ENCODE data around the gene GPR180.

The GPR180 gene

DNA sequence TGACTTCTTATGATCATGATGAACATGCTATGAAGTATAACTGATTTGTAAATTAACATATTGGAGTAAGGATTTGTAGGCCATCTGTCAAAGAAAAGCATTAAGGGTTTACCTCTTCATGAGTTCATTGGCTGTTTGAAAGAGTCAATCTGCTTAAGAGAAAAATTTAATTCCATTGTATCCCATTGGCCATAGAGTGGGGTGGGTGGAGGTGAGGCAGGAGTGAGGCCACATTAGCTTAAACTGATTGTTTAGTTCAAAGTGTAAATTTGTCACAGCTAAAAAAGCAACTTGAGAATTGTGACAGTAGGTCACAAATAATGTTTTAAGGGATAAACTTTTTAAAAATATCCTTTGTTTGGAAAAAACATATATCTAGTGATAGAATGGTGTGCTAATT is 11.4 kb downstream of the GPR180 start:
- no peak for TF ChIP-seq ZBTB7A (IDR thresholded peaks at IDR 0.05; ENCODE audit: low read depth)

DNA sequence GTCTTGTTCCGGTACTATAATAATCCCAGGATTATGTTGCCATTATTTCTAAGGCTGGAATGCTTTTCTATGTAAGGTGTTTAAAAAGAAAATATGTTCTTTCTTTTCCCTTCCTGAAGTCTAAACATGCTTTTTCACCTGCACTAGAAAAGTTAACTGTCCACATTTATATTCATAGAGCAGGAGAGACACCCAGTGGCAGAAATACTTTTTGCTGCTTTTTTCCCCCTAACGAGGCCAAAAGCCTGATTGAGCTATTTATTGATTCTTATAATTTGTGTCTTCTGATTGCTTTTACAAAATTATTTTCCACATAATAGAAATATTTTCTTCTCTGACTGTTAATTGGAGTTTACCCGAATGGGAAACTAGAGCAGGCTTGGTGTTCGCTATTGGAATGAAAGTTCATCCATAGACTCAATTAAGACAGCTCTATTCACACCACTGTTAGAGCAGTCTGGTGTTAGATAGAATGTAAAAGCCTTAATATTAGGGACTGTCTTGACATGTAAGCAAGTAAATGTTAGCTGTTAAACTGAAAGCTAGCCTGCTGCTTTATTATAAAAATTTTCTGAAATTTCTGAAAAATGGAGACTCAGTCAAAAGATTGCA is 15.8 kb downstream of the GPR180 start:
- no peak for TF ChIP-seq EGR1 (IDR thresholded peaks at IDR 0.05)
- TF ChIP-seq RAD21 (IDR thresholded peaks at IDR 0.05; ENCODE audit: low read depth) = peak; percentile 55

DNA sequence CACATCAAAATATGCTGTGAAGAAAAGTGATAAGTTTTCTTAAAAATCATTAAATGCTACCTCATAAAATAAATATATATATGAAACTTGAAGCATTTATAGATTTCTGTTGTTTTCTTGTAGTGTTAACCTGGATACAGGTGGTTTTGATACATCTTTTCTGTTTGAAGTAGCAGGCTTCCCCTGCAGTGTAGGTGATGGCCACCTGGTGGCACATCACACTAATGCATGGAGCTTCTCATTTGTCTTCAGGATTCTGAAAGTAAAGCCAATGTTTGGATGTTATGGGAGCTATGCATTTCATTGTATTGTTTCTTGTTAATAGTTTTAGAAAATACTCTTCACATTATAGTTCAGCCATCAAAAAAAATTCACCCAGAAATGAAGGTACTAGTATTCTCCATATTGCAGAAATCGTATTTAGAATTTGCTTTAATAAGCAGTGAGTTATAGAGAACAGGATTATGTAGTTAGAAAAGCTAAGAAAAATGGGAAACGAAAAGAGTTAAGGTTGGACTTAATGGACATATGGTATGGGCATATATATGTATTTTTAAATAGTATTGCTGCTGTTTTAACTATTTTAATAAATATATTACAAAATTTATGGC is 18.7 kb downstream of the GPR180 start:
- no peak for TF ChIP-seq CEBPB (IDR thresholded peaks at IDR 0.05)
- TF ChIP-seq RAD21 (IDR thresholded peaks at IDR 0.05; ENCODE audit: low read depth) = peak; percentile 40; the same call in 1 of the 2 replicates

DNA sequence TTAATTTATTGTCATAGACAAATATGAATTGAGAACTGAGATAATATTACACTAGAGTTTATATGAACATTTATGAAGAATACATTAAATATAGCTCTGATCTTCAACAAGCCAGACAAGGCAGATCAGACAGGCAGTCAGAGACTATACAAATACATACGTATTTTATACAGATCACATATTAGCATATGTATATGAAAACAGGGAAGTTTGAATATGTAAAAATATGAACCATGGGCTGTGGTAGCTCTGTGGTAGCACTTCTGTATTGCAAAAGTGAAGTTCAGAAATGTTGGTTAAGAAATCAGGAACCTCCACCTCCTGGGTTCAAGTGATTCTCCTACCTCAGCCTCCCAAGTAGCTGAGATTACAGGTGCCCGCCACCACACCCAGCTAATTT is 20.7 kb downstream of the GPR180 start:
- TF ChIP-seq FOXM1 (IDR thresholded peaks at IDR 0.05; ENCODE audit: borderline replicate concordance, low read depth) = no peak
- TF ChIP-seq ZBTB7A (IDR thresholded peaks at IDR 0.05; ENCODE audit: low read depth) = no peak
- TF ChIP-seq, protein P1, sequence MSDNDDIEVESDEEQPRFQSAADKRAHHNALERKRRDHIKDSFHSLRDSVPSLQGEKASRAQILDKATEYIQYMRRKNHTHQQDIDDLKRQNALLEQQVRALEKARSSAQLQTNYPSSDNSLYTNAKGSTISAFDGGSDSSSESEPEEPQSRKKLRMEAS (IDR thresholded peaks at IDR 0.05) = no peak
- no peak for TF ChIP-seq YY1 (IDR thresholded peaks at IDR 0.05; ENCODE audit: low read depth)
- TF ChIP-seq TEAD4 (IDR thresholded peaks at IDR 0.05) = no peak
- TF ChIP-seq NFIC (IDR thresholded peaks at IDR 0.05) = no peak
- no peak for TF ChIP-seq EGR1 (IDR thresholded peaks at IDR 0.05)
- TF ChIP-seq TAF1 (IDR thresholded peaks at IDR 0.05; ENCODE audit: low read depth) = no peak
- TF ChIP-seq, protein P2, sequence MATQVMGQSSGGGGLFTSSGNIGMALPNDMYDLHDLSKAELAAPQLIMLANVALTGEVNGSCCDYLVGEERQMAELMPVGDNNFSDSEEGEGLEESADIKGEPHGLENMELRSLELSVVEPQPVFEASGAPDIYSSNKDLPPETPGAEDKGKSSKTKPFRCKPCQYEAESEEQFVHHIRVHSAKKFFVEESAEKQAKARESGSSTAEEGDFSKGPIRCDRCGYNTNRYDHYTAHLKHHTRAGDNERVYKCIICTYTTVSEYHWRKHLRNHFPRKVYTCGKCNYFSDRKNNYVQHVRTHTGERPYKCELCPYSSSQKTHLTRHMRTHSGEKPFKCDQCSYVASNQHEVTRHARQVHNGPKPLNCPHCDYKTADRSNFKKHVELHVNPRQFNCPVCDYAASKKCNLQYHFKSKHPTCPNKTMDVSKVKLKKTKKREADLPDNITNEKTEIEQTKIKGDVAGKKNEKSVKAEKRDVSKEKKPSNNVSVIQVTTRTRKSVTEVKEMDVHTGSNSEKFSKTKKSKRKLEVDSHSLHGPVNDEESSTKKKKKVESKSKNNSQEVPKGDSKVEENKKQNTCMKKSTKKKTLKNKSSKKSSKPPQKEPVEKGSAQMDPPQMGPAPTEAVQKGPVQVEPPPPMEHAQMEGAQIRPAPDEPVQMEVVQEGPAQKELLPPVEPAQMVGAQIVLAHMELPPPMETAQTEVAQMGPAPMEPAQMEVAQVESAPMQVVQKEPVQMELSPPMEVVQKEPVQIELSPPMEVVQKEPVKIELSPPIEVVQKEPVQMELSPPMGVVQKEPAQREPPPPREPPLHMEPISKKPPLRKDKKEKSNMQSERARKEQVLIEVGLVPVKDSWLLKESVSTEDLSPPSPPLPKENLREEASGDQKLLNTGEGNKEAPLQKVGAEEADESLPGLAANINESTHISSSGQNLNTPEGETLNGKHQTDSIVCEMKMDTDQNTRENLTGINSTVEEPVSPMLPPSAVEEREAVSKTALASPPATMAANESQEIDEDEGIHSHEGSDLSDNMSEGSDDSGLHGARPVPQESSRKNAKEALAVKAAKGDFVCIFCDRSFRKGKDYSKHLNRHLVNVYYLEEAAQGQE (IDR thresholded peaks at IDR 0.05; ENCODE audit: low read depth) = no peak
- no peak for TF ChIP-seq TCF12 (IDR thresholded peaks at IDR 0.05; ENCODE audit: low read depth)
- no peak for TF ChIP-seq CEBPB (IDR thresholded peaks at IDR 0.05)
- TF ChIP-seq EP300 (IDR thresholded peaks at IDR 0.05; ENCODE audit: borderline replicate concordance) = no peak
- TF ChIP-seq CREB1 (IDR thresholded peaks at IDR 0.05; ENCODE audit: low read depth) = no peak
- no peak for TF ChIP-seq RAD21 (IDR thresholded peaks at IDR 0.05; ENCODE audit: low read depth)
- TF ChIP-seq, protein P3, sequence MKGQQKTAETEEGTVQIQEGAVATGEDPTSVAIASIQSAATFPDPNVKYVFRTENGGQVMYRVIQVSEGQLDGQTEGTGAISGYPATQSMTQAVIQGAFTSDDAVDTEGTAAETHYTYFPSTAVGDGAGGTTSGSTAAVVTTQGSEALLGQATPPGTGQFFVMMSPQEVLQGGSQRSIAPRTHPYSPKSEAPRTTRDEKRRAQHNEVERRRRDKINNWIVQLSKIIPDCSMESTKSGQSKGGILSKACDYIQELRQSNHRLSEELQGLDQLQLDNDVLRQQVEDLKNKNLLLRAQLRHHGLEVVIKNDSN (IDR thresholded peaks at IDR 0.05) = no peak

DNA sequence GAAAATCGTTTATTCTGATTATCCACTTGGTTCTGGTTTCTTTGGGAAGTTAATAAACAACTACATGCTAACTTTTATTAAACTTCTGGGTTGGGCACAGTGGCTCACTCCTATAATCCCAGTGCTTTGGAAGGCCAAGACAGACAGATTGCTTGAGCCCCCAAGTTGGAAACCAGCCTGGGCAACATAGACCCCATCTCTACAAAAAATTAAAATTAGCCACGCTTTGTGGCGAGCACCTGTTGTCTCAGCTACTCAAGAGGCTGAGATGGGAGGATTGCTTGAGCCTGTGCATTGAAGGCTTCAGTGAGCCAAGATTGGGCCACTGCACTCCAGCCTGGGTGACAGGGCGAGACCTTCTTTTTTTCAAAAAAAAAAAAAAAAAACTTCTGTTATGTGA is 21.7 kb downstream of the GPR180 start:
- TF ChIP-seq, protein P1 (IDR thresholded peaks at IDR 0.05) = no peak
- TF ChIP-seq EP300 (IDR thresholded peaks at IDR 0.05; ENCODE audit: borderline replicate concordance) (no peak), RAD21 (IDR thresholded peaks at IDR 0.05; ENCODE audit: low read depth) (no peak), FOXM1 (IDR thresholded peaks at IDR 0.05; ENCODE audit: borderline replicate concordance, low read depth) (no peak), NFIC (IDR thresholded peaks at IDR 0.05) (no peak), CEBPB (IDR thresholded peaks at IDR 0.05) (no peak)

DNA sequence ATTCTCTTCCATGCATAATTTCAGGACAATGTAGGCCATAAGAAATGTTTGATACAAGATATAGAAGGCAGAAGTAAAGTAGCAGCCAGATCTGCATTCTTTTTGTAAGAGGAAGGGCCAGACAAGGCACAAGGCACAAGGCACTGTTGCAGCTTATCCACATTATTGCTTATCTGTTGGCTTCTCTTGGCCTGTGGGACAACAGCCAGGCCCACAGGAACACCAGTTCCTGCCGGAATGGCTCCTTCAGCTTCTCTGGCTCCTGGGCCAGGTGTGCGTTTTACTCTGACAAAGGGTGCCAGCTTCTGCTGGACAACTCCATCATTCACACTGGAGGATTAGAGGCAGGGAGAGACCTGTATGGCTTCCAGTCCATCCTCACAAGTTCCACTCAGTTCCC is 29.2 kb downstream of the GPR180 start:
- no peak for TF ChIP-seq NFIC (IDR thresholded peaks at IDR 0.05)
- TF ChIP-seq FOXM1 (IDR thresholded peaks at IDR 0.05; ENCODE audit: borderline replicate concordance, low read depth) = no peak
- TF ChIP-seq EP300 (IDR thresholded peaks at IDR 0.05; ENCODE audit: borderline replicate concordance) = no peak
- no peak for TF ChIP-seq RAD21 (IDR thresholded peaks at IDR 0.05; ENCODE audit: low read depth)
- TF ChIP-seq TAF1 (IDR thresholded peaks at IDR 0.05; ENCODE audit: low read depth) = no peak
- TF ChIP-seq CEBPB (IDR thresholded peaks at IDR 0.05) = no peak
- no peak for TF ChIP-seq TCF12 (IDR thresholded peaks at IDR 0.05; ENCODE audit: low read depth)
- TF ChIP-seq TEAD4 (IDR thresholded peaks at IDR 0.05) = no peak
- TF ChIP-seq, protein P2 (IDR thresholded peaks at IDR 0.05; ENCODE audit: low read depth) = no peak
- TF ChIP-seq, protein P3 (IDR thresholded peaks at IDR 0.05) = no peak
- TF ChIP-seq YY1 (IDR thresholded peaks at IDR 0.05; ENCODE audit: low read depth) = no peak
- TF ChIP-seq, protein P1 (IDR thresholded peaks at IDR 0.05) = no peak
- TF ChIP-seq CREB1 (IDR thresholded peaks at IDR 0.05; ENCODE audit: low read depth) = no peak
- TF ChIP-seq EGR1 (IDR thresholded peaks at IDR 0.05) = no peak
- no peak for TF ChIP-seq ZBTB7A (IDR thresholded peaks at IDR 0.05; ENCODE audit: low read depth)

Data from Ishikawa (cell line).